Peyer's patch (tissue), 4 donors: ENCODE data around the gene WWOX.

Source experiments
- CTCF ChIP-seq, 6 experiments: fragments of 450-650 bp in 4 of 6; fragments of 200-600 bp in 2 of 6; sonication (generic) in 1 of 6; IDR thresholded peaks; one replicate each; pipeline ENCODE4 v1.5.1; 2017 to 2019; ENCODE audit warnings: antibody characterized with exemption in 6 of 6, mild to moderate bottlenecking in 3 of 6, moderate library complexity in 1 of 6
- POLR2A ChIP-seq, 2 donors: fragments of 450-650 bp; IDR thresholded peaks; one replicate each; pipeline ENCODE4 v1.5.1; 2017; ENCODE audit warnings: antibody characterized with exemption in 2 of 2, mild to moderate bottlenecking in 2 of 2, moderate library complexity in 2 of 2

GRCh38 chr16:79055251-79055970 lies 956.0 kb downstream of the WWOX start:
- no peak for TF ChIP-seq CTCF (IDR thresholded peaks at IDR 0.05)
- no peak for TF ChIP-seq POLR2A (IDR thresholded peaks at IDR 0.05)
